ENCODE data around the gene WLS.
"Not testable (repeated sequence)": the region's sequence is repeated elsewhere in the genome, so short reads cannot be mapped to it uniquely, and the experiment has no call there.

WLS gene

DNA sequence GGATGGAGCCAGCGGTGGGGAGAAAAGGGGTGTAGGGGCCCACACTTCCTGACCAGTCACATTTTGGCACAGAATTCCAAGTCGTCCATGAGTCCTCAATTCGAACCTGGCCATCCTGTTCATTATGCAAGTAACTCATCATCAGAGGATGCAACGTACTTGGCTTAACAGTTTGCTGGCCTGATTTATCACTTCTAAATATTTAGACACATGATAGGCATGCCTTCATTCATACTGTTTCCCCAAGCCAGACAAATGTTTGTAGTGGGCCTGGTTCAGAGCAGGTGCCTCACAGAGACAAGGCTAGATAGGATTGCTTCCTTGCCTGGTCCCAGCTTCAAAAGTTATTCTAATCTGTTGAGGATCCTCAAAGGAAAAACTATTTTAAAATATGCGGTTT, 66.7 kb downstream of the WLS start:
- DNase-seq (ENCODE audit: low spot score) = no peak

DNA sequence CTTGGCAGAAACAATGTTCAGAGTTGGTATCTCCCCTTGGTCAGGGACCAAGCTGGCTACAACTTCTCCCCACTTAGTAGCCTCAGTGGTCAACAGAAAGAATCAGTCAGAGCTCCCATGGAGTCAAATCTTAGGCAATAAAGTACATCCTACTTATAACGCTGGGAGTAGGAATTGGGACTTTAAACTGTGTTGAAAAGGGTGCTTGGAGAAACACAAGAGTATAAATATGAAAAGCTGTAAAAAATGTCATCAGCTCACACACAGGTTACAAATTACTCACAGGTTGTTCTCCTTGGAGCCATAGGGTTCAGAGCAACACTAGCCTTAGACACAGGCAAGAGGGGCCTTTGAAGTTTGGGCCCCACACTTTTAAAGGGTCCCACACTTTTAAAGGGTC, 67.4 kb downstream of the WLS start:
- DNase-seq (ENCODE audit: low spot score) = no peak

- DNase-seq (ENCODE audit: low spot score) = no peak
These were observed 69.1 kb downstream of the WLS start for GRCh38 chr1:68163220-68163619.

DNA sequence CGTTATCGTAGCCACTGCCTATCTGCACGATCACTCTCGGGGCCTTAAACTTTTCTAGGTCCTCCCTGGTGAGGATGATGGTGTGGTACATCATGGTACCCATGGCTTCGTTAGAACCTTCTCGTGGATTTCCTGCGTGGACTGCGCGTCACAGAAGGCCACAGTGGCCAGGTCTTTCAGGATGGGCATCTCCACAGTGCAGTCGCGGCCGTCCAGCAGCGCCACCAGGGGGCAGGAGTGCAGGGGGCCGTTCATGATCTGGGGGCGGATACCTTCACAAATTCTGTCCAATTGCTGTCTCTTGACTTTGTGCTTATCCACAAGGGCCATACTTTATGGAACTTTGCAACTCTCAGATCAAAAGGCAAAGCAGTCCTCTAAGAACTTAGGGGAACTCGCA, 69.6 kb downstream of the WLS start:
- no peak for DNase-seq (ENCODE audit: low spot score)

GRCh38 chr1:68161672-68162071, 70.7 kb downstream of the WLS start:
- not testable (repeated sequence) for DNase-seq (ENCODE audit: low spot score)

GRCh38 chr1:68160935-68161334, 71.4 kb downstream of the WLS start:
- DNase-seq (ENCODE audit: low spot score) = not testable (repeated sequence)

DNA sequence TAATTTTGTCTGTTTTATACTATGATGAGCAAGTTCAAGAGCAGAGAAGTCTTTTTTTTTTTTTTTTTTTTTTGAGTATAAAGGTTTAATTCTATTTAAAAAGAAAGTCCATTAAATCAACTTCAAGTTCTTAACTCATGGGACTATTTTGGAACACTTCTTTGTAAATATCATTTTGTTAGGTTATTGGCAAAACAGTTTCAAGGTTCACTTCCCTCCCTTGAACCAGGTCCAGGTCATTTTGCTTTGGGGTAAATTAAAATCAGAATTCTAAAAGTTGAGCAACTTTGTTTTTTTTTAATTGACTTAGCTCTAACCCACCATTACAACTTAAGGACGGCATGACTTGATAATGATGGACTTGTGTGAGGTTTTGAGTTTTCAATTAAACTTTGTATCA, 72.3 kb downstream of the WLS start:
- DNase-seq (ENCODE audit: low spot score) = no peak

- no peak for DNase-seq (ENCODE audit: low spot score)
These were observed 73.5 kb downstream of the WLS start for GRCh38 chr1:68158837-68159236.

DNA sequence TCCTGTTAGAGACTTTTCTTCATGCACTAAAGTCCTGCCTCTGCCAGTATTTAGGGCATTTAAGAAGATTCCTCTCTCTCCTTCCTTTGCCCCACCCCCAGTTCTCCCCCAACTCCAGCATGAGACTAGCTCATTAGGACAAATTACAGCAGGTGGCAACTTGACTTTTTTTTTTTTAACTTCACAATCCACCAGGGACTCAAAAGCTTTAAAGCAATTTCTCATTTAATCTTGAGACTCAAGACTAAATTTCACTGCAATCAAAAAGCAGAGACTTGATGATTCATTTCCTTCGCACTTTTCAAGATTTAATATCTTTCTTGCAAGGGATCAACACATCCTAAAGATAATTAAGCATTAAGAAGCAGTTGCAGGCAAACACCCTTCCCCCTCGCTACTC, 74.9 kb downstream of the WLS start:
- DNase-seq (ENCODE audit: low spot score) = no peak

DNA sequence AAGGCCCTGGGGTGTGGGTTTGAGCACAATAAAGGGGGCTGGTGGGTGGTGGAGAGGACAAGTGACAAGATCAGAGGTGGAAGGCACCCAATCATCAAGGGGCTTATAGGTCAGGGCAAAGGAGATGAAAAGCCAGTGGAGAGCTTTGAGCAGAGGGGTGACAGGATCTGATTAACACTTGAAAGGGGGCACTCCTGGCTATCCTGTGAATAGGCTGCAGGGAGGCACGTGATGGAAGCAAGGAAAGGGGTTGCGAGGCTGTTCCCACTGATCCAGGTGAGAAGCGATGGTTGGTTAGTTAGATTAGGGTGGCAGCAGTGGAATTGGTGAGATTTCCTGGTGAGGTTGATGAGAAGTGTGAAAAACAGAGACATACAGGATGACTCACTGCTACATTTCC, 80.6 kb downstream of the WLS start:
- DNase-seq (ENCODE audit: low spot score) = no peak

DNA sequence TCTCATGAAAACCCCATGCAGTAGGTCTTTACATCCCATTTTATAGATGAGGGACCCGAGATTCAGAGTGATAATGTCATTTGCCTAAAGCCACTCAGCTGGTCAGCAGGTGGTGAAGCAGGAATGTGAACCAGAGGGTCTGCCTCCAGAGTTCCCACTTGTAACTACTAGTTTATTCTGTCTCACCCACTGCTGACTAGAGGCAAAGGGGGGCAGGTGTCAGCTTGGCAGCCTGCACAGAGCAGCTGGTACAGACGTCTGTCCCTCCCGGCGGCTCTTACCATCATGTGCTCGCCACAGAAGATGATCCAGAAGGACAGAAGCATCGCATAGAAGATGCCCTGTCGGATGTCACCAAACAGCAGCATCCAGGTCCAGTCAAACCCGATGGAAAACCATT, 82.4 kb downstream of the WLS start:
- no peak for DNase-seq (ENCODE audit: low spot score)

DNA sequence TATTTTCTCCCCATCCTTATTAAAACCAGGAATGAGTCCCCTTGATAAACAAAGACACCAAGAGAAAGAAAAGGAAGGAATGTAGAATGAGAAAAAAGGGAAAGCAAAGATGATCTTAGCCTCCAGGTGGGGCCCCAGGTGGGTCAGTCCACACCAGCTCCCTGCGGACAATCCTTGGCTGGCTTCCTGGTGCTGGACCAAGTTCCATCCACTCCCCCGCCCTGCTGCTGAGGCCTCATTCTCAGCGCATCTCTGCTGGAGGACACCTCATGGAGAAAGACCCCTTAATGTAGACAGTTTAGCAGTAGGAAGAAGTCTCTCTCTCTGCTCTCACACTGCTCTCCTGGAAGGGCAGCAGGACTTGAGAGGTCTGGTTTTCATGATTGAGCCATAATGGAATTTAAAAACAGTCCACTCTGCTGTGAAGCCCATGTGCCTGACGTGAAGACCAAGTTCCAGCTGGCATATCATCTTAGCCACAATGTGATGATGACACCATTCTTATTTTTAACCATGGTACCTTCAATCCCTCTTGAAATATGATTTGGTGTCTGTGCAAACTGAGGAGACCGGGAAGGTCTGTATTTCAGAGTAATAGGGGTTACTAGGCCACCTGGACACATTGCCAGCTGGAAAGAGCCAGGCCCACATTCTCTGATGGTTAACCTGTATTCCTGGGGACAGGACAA, 83.1 kb downstream of the WLS start:
- DNase-seq (ENCODE audit: low spot score) = no peak

- DNase-seq (ENCODE audit: low spot score) = no peak
These were observed 83.7 kb downstream of the WLS start for GRCh38 chr1:68148631-68149030.

DNA sequence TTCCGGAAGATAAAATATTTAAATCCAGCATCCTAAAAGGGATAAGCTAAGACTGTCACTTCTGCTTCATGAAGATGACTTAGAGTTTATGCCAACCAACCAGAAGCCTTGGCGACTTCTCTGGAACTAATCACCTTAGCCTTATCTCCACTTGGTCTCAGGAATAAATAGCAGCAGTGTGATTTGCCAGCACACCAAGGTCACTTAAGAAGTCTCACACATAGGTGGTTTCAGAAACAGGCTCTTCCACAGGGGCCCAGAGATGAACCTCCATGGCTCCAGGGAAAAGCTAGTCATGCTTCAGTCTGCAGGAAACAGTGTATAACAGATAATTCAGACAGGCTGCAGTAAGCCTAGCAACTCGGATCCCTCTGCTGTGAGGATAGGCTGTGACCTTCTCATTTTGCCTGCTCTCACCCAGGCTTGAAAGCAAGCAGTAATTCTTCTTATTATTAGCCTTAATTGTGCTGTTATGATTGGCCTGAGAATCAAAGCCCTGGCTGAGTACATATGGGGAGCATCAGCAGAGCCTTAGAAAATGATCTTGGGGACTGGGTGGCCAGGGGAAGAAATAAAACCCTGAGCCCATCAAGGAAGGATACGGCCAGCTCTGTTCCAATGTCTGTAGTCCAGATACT, 84.7 kb downstream of the WLS start:
- DNase-seq (ENCODE audit: low spot score) = no peak

GRCh38 chr1:68145418-68146126, 86.8 kb downstream of the WLS start:
- no peak for DNase-seq (ENCODE audit: low spot score)

- DNase-seq (ENCODE audit: low spot score) = no peak
These were observed 87.5 kb downstream of the WLS start for GRCh38 chr1:68144856-68145255.

DNA sequence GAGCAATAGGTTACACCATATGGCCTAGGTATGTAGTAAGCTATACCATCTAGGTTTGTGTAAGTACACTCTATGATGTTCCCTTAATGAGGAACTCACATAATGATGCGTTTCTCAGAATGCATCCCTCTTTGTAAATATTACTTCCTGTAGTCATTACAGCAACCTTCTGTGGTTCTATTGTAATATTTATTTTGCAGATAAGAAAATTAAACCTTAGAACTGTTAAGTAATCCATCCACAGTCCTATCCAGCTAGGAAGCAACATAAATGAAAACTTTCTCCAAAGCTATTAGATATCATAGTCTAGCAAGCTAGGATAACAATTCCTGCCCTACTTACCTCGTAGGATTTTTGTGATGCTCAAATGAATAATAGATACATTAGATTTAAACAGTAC, 88.7 kb downstream of the WLS start:
- DNase-seq (ENCODE audit: low spot score) = no peak

DNA sequence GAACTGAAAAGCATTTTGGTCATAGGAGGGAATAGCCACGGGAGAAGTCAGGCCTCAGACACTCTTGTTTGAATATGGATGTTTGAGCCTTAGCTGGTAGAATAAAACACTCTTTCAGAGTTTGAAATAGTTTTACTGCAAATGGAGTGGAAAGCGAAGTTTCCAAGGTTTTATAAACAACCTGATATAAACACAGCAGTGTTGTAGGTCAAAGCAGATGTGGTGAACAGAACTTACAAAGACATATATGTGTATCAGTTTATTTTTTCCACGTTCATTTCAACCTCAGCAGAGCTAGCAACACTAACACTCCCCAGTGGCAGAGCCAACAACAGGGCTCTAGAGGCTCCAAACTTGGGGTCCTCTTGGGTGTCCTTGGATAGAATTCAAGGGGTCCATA, 89.9 kb downstream of the WLS start:
- DNase-seq (ENCODE audit: low spot score) = no peak

DNA sequence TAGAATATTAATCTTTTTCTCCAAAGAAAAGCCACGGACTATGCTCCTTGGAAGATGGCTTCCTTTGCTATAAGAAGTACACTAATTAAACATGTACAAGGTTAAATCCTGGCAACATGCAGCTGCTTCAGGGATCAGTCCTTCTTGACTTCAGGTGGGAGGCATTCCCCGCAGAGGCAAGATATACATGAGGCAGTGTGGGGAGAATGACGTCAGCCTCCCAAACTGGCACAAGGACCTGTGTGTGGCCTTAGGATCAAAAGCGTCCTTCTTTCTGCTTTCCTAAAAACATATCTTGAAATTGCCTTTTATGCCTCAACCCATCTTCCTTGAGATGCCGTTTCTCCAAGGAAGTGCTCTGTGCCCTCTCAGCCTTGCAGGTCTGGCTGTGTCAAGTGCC, 90.3 kb downstream of the WLS start:
- DNase-seq (ENCODE audit: low spot score) = no peak

DNA sequence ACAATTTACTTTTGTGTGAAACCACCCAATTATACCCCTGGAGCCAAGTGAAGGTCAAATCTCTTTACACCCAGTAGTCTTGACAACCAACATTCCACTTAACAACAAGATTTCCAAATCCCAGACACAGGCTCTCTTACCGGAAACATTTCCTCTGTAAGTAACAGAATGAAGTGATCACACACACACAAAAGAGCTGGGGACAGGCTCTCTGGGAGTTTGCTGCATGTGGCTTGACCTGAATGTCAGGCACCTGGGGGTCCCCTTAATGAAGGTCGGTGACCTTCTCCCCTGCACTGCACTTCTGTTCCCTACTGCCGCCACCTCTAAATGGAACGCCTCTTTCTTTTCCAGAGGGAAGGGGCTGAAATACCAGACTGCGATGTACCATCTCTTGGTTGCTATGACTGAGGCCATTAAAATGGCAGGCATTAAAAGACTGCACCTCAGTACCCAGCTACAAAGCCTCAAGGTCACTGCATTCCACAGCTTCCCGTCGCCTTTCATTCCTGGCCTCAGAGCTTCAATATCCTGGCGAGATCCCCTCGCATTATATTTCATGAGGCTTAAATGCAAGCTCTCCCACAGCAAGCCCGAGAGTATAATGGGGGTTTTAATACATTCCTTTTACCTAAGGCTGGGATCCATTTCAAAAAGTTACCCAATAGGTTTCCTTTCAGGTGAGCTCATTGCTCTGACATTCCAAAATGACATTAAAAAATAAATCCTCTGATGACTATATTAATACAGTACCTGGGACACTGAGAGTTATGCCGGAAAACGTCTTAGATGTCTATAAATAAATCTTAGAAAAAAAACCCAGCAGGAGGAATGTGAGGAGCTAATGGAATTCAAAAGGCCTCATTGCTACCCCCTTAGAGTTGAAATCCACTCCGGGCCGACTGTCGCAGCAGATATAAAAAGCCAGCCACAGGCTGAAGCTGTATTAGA, 91.0 kb downstream of the WLS start:
- no peak for DNase-seq (ENCODE audit: low spot score)

GRCh38 chr1:68140536-68140935, 91.8 kb downstream of the WLS start:
- DNase-seq (ENCODE audit: low spot score) = no peak

DNA sequence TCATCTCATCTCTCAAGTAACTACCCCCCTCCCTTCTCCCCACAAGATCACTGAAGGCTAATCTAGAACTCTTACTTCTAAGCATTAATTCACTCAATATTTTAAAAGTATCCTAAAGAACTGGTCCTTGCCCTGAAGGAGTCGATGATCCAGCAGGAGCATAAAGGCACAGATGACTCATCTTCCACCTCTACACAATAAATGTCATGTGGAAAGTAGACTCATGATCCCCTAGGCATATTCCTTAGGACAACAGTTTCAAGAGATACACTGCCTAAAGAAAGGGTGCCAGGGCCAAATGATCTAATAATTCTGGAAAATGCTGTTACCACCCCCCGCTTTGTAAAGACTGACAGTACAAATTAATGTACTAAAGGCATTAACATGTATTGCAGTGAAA, 96.1 kb downstream of the WLS start:
- no peak for DNase-seq (ENCODE audit: low spot score)
